CD14-positive monocyte (primary cell): ENCODE measurements around the gene HECTD4. TPM values are rescaled to one million over a fixed set of nuclear protein-coding genes. Genes with fewer than 3 reads are reported as not detected.

ENCODE experiments used
- DNase-seq, 3 donors: peaks; one replicate each; pipeline ENCODE4 v3.0.0-alpha.2; 2011 to 2022
- H2AFZ ChIP-seq: 2 replicates; pipeline ENCODE4 v1.6.0; 2012; ENCODE audit warnings: mild to moderate bottlenecking, low read depth, low read length, inconsistent platforms; ENCODE audit not compliant: insufficient read depth, poor library complexity, severe bottlenecking
- H3K27ac ChIP-seq, 2 donors: 1 replicate in 1 of 2; 2 replicates in 1 of 2; pipeline ENCODE4 v1.5.1; 2012 to 2013; ENCODE audit warnings: low read length in 2 of 2, control low read depth in 1 of 2, inconsistent platforms in 1 of 2, low read depth in 1 of 2, mild to moderate bottlenecking in 1 of 2
- H3K27me3 ChIP-seq, 2 donors: one replicate each; pipeline versions ENCODE4 v1.6.0 to v1.6.1; 2011 to 2013; ENCODE audit warnings: low read length in 2 of 2; ENCODE audit not compliant: control insufficient read depth in 2 of 2, insufficient read depth in 2 of 2
- H3K36me3 ChIP-seq, 2 donors: replicated peaks in 1 of 2; 1 replicate in 1 of 2; 2 replicates in 1 of 2; pipeline versions ENCODE4 v1.5.1 to v1.6.1; 2012 to 2013; ENCODE audit warnings: low read length in 2 of 2, control low read depth in 1 of 2, inconsistent platforms in 1 of 2, mild to moderate bottlenecking in 1 of 2; ENCODE audit not compliant: insufficient read depth in 2 of 2, control insufficient read depth in 1 of 2
- H3K4me1 ChIP-seq, 2 donors: 1 replicate in 1 of 2; 2 replicates in 1 of 2; pipeline versions ENCODE4 v1.5.1 to v1.6.1; 2012 to 2013; ENCODE audit warnings: low read length in 2 of 2, control low read depth in 1 of 2, inconsistent platforms in 1 of 2, mild to moderate bottlenecking in 1 of 2, moderate library complexity in 1 of 2; ENCODE audit not compliant: insufficient read depth in 2 of 2, control insufficient read depth in 1 of 2
- H3K4me2 ChIP-seq: replicated peaks from 2 replicates; pipeline ENCODE3; 2012; ENCODE audit warnings: low read length, moderate library complexity, mild to moderate bottlenecking; ENCODE audit not compliant: poor library complexity, severe bottlenecking; ENCODE audit errors: extremely low read depth
- H3K4me3 ChIP-seq, 3 experiments: fragments of 200-600 bp in 1 of 3; sonication (generic) in 1 of 3; replicated peaks in 1 of 3; 1 replicate in 2 of 3; 2 replicates in 1 of 3; pipeline ENCODE4 v1.5.1; 2011 to 2013; ENCODE audit warnings: low read length in 3 of 3, mild to moderate bottlenecking in 3 of 3, control low read depth in 2 of 3, low read depth in 2 of 3, inconsistent platforms in 1 of 3, moderate library complexity in 1 of 3
- H3K79me2 ChIP-seq: 2 replicates; pipeline ENCODE4 v1.6.0; 2012; ENCODE audit warnings: mild to moderate bottlenecking, control low read depth, inconsistent platforms, low read length, moderate library complexity; ENCODE audit not compliant: insufficient read depth
- H3K9ac ChIP-seq: 2 replicates; pipeline ENCODE4 v1.6.0; 2017; ENCODE audit warnings: low read length, mild to moderate bottlenecking; ENCODE audit not compliant: insufficient read depth, poor library complexity, severe bottlenecking
- H3K9me3 ChIP-seq, 2 donors: replicated peaks in 1 of 2; 1 replicate in 1 of 2; 2 replicates in 1 of 2; pipeline versions ENCODE4 v1.5.1 to v1.6.1; 2012 to 2013; ENCODE audit warnings: low read length in 2 of 2, control low read depth in 1 of 2; ENCODE audit not compliant: control insufficient read depth in 1 of 2, insufficient read depth in 1 of 2
- H4K20me1 ChIP-seq: 2 replicates; pipeline ENCODE4 v1.6.0; 2012; ENCODE audit warnings: mild to moderate bottlenecking, low read length, control low read depth, moderate library complexity; ENCODE audit not compliant: insufficient read depth
- H3K27ac Mint-ChIP-seq, 7 donors: one replicate each; pipeline ENCODE4 v1.8.0; 2020; ENCODE audit warnings: mild to moderate bottlenecking in 7 of 7, mixed read lengths in 7 of 7, moderate library complexity in 6 of 7, inconsistent platforms in 2 of 7
- H3K27me3 Mint-ChIP-seq, 3 donors: one replicate each; pipeline ENCODE4 v1.8.0; 2021 to 2022; ENCODE audit warnings: low read depth in 3 of 3, mild to moderate bottlenecking in 3 of 3, mixed read lengths in 3 of 3, moderate library complexity in 3 of 3, inconsistent platforms in 1 of 3
- H3K36me3 Mint-ChIP-seq, 2 donors: one replicate each; pipeline ENCODE4 v1.8.0; 2020; ENCODE audit warnings: mixed read lengths in 2 of 2, inconsistent platforms in 1 of 2, mild to moderate bottlenecking in 1 of 2
- H3K4me1 Mint-ChIP-seq: one replicate; pipeline ENCODE4 v1.8.0; 2020; ENCODE audit warnings: mild to moderate bottlenecking, mixed read lengths
- H3K4me3 Mint-ChIP-seq, 2 donors: one replicate each; pipeline ENCODE4 v1.8.0; 2020; ENCODE audit warnings: mild to moderate bottlenecking in 2 of 2, mixed read lengths in 2 of 2, moderate library complexity in 1 of 2
- H3K9me3 Mint-ChIP-seq, 7 donors: one replicate each; pipeline ENCODE4 v1.8.0; 2020 to 2022; ENCODE audit warnings: mixed read lengths in 7 of 7, mild to moderate bottlenecking in 6 of 7, moderate library complexity in 6 of 7, inconsistent platforms in 2 of 7
- WGBS: methylation state at CpG from one replicate; pipeline ENCODE4 v1.1.5; 2013; ENCODE audit warnings: missing lambda C conversion rate; ENCODE audit not compliant: insufficient coverage; 5-methylcytosine and 5-hydroxymethylcytosine counted together
- intact Hi-C, 2 donors: fragments of 100-400 bp; cut with micrococcal nuclease; formaldehyde crosslinking; loops; one replicate each; pipeline versions ENCODE4 v1.15.0 to v1.15.1; 2023
- polyA plus RNA-seq, 3 donors: library from polyadenylated mRNA; depleted of rRNA in 1 of 3; unstranded in 2 of 3; stranded (reverse) in 1 of 3; fragments of 300-500 nt in 2 of 3; fragments of >200 nt in 1 of 3; fragmentation: Illumina TruSeq in 2 of 3; gene quantifications; 1 replicate in 2 of 3; 2 replicates in 1 of 3; pipeline ENCODE4 v1.2.3, GENCODE V29; 2012 to 2021
- TF ChIP-seq, protein P1 (sequence below): fragments of 200-600 bp; IDR thresholded peaks from one replicate; pipeline ENCODE4 v1.8.0; 2022; ENCODE audit warnings: antibody characterized with exemption, mild to moderate bottlenecking

The HECTD4 gene
- polyA plus RNA-seq, 3 donors = 0.73 to 18.3 (median 2.4) TPM

DNA sequence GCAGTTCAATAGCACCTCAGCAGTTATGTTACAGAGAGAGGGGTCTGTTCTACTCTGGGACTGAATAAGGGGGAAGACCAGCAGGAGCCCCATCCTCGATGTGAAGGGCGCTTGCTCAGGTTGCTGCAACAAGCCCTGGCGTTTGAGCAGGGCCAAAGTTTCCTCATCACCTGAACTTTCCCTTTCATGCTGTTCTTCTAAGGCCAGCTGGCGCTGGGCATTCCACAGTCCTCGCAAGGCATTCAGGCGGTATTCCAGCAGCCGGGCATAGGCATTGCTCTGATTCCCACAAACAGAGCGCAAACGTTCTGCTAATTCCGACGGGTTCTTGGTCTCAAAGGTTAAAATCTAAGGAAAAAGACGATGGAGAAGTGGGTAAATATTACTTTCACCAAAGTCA lies 62.8 kb downstream of the HECTD4 start:
- no peak for DNase-seq
- no peaks in the 10 kb centered on the region for H3K4me1 ChIP-seq
- intact Hi-C loops = no loop called here
- no peak overlapping the region for H3K9ac ChIP-seq
- no peak overlapping the region for H2AFZ ChIP-seq
- Mint-ChIP-seq H3K9me3 (no peaks in the 10 kb centered on the region), H3K27me3 (peaks cover 0 to 2% (median 1%) of the 10 kb centered on the region in 3 donors), H3K27ac (peak overlapping the region in 2 of 7 donors; percentile 10 to 15), H3K4me3 (no peak overlapping the region), H3K36me3 (peaks cover 31 to 38% of the 10 kb centered on the region in 2 donors), H3K4me1 (peaks cover 2% of the 10 kb centered on the region)
- TF ChIP-seq, protein P1, sequence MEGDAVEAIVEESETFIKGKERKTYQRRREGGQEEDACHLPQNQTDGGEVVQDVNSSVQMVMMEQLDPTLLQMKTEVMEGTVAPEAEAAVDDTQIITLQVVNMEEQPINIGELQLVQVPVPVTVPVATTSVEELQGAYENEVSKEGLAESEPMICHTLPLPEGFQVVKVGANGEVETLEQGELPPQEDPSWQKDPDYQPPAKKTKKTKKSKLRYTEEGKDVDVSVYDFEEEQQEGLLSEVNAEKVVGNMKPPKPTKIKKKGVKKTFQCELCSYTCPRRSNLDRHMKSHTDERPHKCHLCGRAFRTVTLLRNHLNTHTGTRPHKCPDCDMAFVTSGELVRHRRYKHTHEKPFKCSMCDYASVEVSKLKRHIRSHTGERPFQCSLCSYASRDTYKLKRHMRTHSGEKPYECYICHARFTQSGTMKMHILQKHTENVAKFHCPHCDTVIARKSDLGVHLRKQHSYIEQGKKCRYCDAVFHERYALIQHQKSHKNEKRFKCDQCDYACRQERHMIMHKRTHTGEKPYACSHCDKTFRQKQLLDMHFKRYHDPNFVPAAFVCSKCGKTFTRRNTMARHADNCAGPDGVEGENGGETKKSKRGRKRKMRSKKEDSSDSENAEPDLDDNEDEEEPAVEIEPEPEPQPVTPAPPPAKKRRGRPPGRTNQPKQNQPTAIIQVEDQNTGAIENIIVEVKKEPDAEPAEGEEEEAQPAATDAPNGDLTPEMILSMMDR = no peak
- peaks cover 19 to 49% of the 10 kb centered on the region in 2 donors for H3K36me3 ChIP-seq
- H3K4me2 ChIP-seq = no peak overlapping the region
- no peaks in the 10 kb centered on the region for H3K27me3 ChIP-seq
- no peak overlapping the region for H3K27ac ChIP-seq
- 94% methylated on average over 6 of the region's 12 CpGs for WGBS
- H3K9me3 ChIP-seq = no peaks in the 10 kb centered on the region
- H4K20me1 ChIP-seq = peaks cover 23% of the 10 kb centered on the region
- no peak overlapping the region for H3K4me3 ChIP-seq
- no peaks in the 10 kb centered on the region for H3K79me2 ChIP-seq

DNA sequence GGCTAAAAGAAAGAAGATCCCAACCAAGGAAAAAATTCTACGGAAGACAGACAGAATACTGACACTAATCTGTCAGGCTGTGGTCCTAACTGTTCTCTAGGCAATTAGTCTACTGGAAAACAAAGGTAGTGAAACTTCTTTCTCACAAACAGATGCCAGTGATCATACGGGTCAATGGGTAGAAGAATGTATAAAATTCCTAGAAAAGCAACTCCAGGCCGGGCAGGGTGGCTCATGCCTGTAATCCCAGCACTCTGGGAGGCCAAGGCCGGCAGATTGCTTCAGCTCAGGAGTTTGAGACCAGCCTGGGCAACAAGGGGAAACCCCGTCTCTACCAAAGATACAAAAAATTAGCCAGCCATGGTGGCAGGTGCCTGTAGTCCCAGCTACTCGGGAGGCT lies 64.8 kb downstream of the HECTD4 start:
- Mint-ChIP-seq H3K9me3 (no peaks in the 10 kb centered on the region), H3K27ac (no peak overlapping the region), H3K36me3 (peaks cover 46 to 50% of the 10 kb centered on the region in 2 donors), H3K4me1 (no peaks in the 10 kb centered on the region), H3K4me3 (no peak overlapping the region), H3K27me3 (peaks cover 0 to 1% (median 0%) of the 10 kb centered on the region in 3 donors)
- Histone ChIP-seq H3K4me1 (no peaks in the 10 kb centered on the region), H3K9me3 (no peaks in the 10 kb centered on the region), H4K20me1 (peaks cover 23% of the 10 kb centered on the region), H3K9ac (no peak overlapping the region), H3K4me2 (no peak overlapping the region), H3K79me2 (no peaks in the 10 kb centered on the region), H3K4me3 (no peak overlapping the region), H3K36me3 (peaks cover 34 to 66% of the 10 kb centered on the region in 2 donors), H3K27ac (no peak overlapping the region), H3K27me3 (no peaks in the 10 kb centered on the region), H2AFZ (no peak overlapping the region)
- TF ChIP-seq, protein P1 = no peak
- 100% methylated on average over 1 of the region's 6 CpGs for WGBS
- intact Hi-C loops = no loop called here
- DNase-seq = no peak
